ENCODE measurements around the gene UROD.
"Not testable (repeated sequence)": the region's sequence is repeated elsewhere in the genome, so short reads cannot be mapped to it uniquely, and the experiment has no call there.

UROD gene

GRCh38 chr1:45051005-45051772 lies 39.1 kb downstream of the UROD start:
- no peaks in the 10 kb centered on the region for H3K9me3 Mint-ChIP-seq
- H3K4me1 Mint-ChIP-seq, result peaks cover 21% of the 10 kb centered on the region
- H3K36me3 Mint-ChIP-seq, result peaks cover 6% of the 10 kb centered on the region
- peak overlapping the region; percentile 81 for H3K4me3 Mint-ChIP-seq
- H3K27me3 Mint-ChIP-seq, result no peaks in the 10 kb centered on the region
- peak overlapping the region; percentile 88 for H3K27ac Mint-ChIP-seq

GRCh38 chr1:45057542-45057941 lies 45.5 kb downstream of the UROD start:
- H3K4me3 Mint-ChIP-seq, result no peak overlapping the region
- H3K4me1 Mint-ChIP-seq, result no peaks in the 10 kb centered on the region
- H3K27ac Mint-ChIP-seq, result no peak overlapping the region
- H3K27me3 Mint-ChIP-seq, result no peaks in the 10 kb centered on the region
- H3K36me3 Mint-ChIP-seq, result peaks cover 6% of the 10 kb centered on the region
- H3K9me3 Mint-ChIP-seq, result no peaks in the 10 kb centered on the region

- Mint-ChIP-seq H3K4me3 (no peak overlapping the region), H3K27ac (no peak overlapping the region), H3K36me3 (peaks cover 6% of the 10 kb centered on the region), H3K4me1 (no peaks in the 10 kb centered on the region), H3K27me3 (no peaks in the 10 kb centered on the region), H3K9me3 (no peaks in the 10 kb centered on the region)
Observed at GRCh38 chr1:45059829-45060228, 47.8 kb downstream of the UROD start.

- not testable (repeated sequence) for H3K4me3 Mint-ChIP-seq, H3K27me3 Mint-ChIP-seq, H3K27ac Mint-ChIP-seq, H3K4me1 Mint-ChIP-seq, H3K36me3 Mint-ChIP-seq, H3K9me3 Mint-ChIP-seq
Observed at GRCh38 chr1:45062463-45062862, 50.4 kb downstream of the UROD start.

- Mint-ChIP-seq H3K9me3 (no peaks in the 10 kb centered on the region), H3K4me3 (no peak overlapping the region), H3K27ac (no peak overlapping the region), H3K36me3 (no peaks in the 10 kb centered on the region), H3K27me3 (no peaks in the 10 kb centered on the region), H3K4me1 (no peaks in the 10 kb centered on the region)
Observed at GRCh38 chr1:45065083-45065482, 53.0 kb downstream of the UROD start.

All from activated naive CD4-positive, alpha-beta T cell treated with anti-CD3 and anti-CD28 coated beads, Interleukin-2, amount 50 U/mL, for 24 hours (primary cell).